Endothelial cell of umbilical vein (primary cell): Measurements from ENCODE around the gene PSMA3.

ENCODE experiments used
- EZH2 ChIP-seq: IDR thresholded peaks from 2 replicates; pipeline ENCODE4 v1.6.1; 2012; ENCODE audit warnings: borderline replicate concordance, low read depth, mild to moderate bottlenecking, moderate library complexity, low read length, inconsistent platforms; ENCODE audit not compliant: severe bottlenecking
- POLR2A ChIP-seq: IDR thresholded peaks from 2 replicates; pipeline ENCODE4 v1.6.1; 2012; ENCODE audit warnings: low read depth, mild to moderate bottlenecking, control low read depth, low read length
- POLR2AphosphoS5 ChIP-seq: IDR thresholded peaks from 2 replicates; pipeline ENCODE4 v1.6.1; 2012; ENCODE audit warnings: low read depth, mild to moderate bottlenecking, control low read depth, low read length, moderate library complexity; ENCODE audit not compliant: insufficient read depth
- TF ChIP-seq, protein P1 (sequence below), 2 donors: IDR thresholded peaks; 1 replicate in 1 of 2; 2 replicates in 1 of 2; pipeline ENCODE4 v1.5.1; 2011; ENCODE audit warnings: low read length in 2 of 2, mild to moderate bottlenecking in 2 of 2, moderate library complexity in 2 of 2, control low read depth in 1 of 2, inconsistent platforms in 1 of 2, low read depth in 1 of 2; ENCODE audit not compliant: insufficient read depth in 1 of 2; ENCODE audit errors: extremely low read depth in 1 of 2

DNA sequence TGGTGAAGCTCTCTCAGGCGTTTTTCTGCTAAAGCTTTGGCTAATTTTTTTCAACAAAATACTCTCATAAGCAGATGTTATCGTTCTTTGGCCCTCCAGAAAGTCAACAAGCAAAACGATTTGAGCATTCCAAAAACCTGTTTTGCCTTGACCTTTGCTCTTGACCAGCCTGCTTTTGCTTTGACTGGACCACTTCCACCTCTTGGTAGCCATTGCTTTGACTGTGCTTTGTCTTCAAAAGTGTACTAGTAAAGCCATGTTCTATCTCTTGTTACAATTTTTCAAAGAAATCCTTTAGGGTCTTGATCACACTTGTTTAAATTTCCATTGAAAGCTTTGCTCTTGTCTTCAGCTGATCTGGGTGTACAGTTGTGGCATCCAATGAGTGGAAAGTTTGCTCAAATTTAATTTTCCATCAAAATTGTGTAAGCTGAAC lies 43.0 kb downstream of the PSMA3 start:
- TF ChIP-seq POLR2A (no peak), EZH2 (no peak), POLR2AphosphoS5 (no peak)
- TF ChIP-seq, protein P1, sequence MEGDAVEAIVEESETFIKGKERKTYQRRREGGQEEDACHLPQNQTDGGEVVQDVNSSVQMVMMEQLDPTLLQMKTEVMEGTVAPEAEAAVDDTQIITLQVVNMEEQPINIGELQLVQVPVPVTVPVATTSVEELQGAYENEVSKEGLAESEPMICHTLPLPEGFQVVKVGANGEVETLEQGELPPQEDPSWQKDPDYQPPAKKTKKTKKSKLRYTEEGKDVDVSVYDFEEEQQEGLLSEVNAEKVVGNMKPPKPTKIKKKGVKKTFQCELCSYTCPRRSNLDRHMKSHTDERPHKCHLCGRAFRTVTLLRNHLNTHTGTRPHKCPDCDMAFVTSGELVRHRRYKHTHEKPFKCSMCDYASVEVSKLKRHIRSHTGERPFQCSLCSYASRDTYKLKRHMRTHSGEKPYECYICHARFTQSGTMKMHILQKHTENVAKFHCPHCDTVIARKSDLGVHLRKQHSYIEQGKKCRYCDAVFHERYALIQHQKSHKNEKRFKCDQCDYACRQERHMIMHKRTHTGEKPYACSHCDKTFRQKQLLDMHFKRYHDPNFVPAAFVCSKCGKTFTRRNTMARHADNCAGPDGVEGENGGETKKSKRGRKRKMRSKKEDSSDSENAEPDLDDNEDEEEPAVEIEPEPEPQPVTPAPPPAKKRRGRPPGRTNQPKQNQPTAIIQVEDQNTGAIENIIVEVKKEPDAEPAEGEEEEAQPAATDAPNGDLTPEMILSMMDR (IDR thresholded peaks at IDR 0.05; ENCODE audit: extremely low read depth in 1 of 2, insufficient read depth in 1 of 2, low read depth in 1 of 2, low read length in 2 of 2): no peak
